Trophoblast cell (in vitro differentiated cells and primary cell): Measurements from ENCODE around the gene BCL2L12.

Experiments used
- DNase-seq, 2 donors: peaks; one replicate each; pipeline ENCODE4 v3.0.0-alpha.2; 2016
- H2AFZ ChIP-seq: 2 replicates; pipeline ENCODE4 v1.6.1; 2013; ENCODE audit warnings: low read length, moderate library complexity, mild to moderate bottlenecking; ENCODE audit not compliant: insufficient read depth, poor library complexity
- H2AK5ac ChIP-seq: 2 replicates; pipeline ENCODE4 v1.6.1; 2013; ENCODE audit warnings: mild to moderate bottlenecking, low read length
- H2BK120ac ChIP-seq: 2 replicates; pipeline ENCODE4 v1.6.1; 2013; ENCODE audit warnings: low read length, mild to moderate bottlenecking, moderate library complexity; ENCODE audit not compliant: insufficient read depth, poor library complexity
- H2BK12ac ChIP-seq: 2 replicates; pipeline ENCODE4 v1.6.1; 2013; ENCODE audit warnings: mild to moderate bottlenecking, low read length, moderate library complexity
- H2BK5ac ChIP-seq: 2 replicates; pipeline ENCODE4 v1.6.1; 2013; ENCODE audit warnings: low read length, low read depth, moderate library complexity, mild to moderate bottlenecking; ENCODE audit not compliant: poor library complexity
- H3K14ac ChIP-seq: 2 replicates; pipeline ENCODE4 v1.6.1; 2013; ENCODE audit warnings: mild to moderate bottlenecking, low read length
- H3K18ac ChIP-seq: 2 replicates; pipeline ENCODE4 v1.6.1; 2013; ENCODE audit warnings: mild to moderate bottlenecking, low read length
- H3K23ac ChIP-seq: 2 replicates; pipeline ENCODE4 v1.6.1; 2013; ENCODE audit warnings: low read length
- H3K27ac ChIP-seq: 2 replicates; pipeline ENCODE4 v1.5.1; 2013; ENCODE audit warnings: low read depth, mild to moderate bottlenecking, inconsistent platforms, low read length, moderate library complexity
- H3K27me3 ChIP-seq: 2 replicates; pipeline ENCODE4 v1.6.1; 2013; ENCODE audit warnings: inconsistent platforms, mild to moderate bottlenecking, low read length, moderate library complexity; ENCODE audit not compliant: insufficient read depth
- H3K36me3 ChIP-seq, 2 experiments: 1 replicate in 1 of 2; 2 replicates in 1 of 2; pipeline ENCODE4 v1.6.1; 2013; ENCODE audit warnings: low read length in 2 of 2, mild to moderate bottlenecking in 2 of 2, moderate library complexity in 1 of 2; ENCODE audit not compliant: insufficient read depth in 2 of 2, control insufficient read depth in 1 of 2
- H3K4ac ChIP-seq: 2 replicates; pipeline ENCODE4 v1.6.1; 2013; ENCODE audit warnings: low read depth, mild to moderate bottlenecking, low read length, moderate library complexity
- H3K4me1 ChIP-seq, 2 experiments: 1 replicate in 1 of 2; 2 replicates in 1 of 2; pipeline ENCODE4 v1.6.1; 2013; ENCODE audit warnings: low read length in 2 of 2, mild to moderate bottlenecking in 2 of 2, moderate library complexity in 1 of 2; ENCODE audit not compliant: insufficient read depth in 2 of 2, control insufficient read depth in 1 of 2
- H3K4me2 ChIP-seq: 2 replicates; pipeline ENCODE4 v1.6.1; 2013; ENCODE audit warnings: inconsistent platforms, mild to moderate bottlenecking, low read length, moderate library complexity
- H3K4me3 ChIP-seq: 2 replicates; pipeline ENCODE4 v1.5.1; 2013; ENCODE audit warnings: mild to moderate bottlenecking, low read depth, low read length, inconsistent platforms
- H3K79me1 ChIP-seq: one replicate; pipeline ENCODE4 v1.6.1; 2013; ENCODE audit warnings: low read length
- H3K79me2 ChIP-seq: 2 replicates; pipeline ENCODE4 v1.6.1; 2013; ENCODE audit warnings: low read length, mild to moderate bottlenecking; ENCODE audit not compliant: control insufficient read depth, insufficient read depth, poor library complexity
- H3K9ac ChIP-seq: 2 replicates; pipeline ENCODE4 v1.6.1; 2013; ENCODE audit warnings: mild to moderate bottlenecking, low read length
- H3K9me3 ChIP-seq: 2 replicates; pipeline ENCODE4 v1.6.1; 2013; ENCODE audit warnings: low read depth, mild to moderate bottlenecking, control low read depth, inconsistent platforms, low read length; ENCODE audit not compliant: insufficient read depth
- H4K12ac ChIP-seq: 2 replicates; pipeline ENCODE4 v1.6.1; 2013; ENCODE audit warnings: low read depth, mild to moderate bottlenecking, low read length, moderate library complexity
- H4K8ac ChIP-seq: 2 replicates; pipeline ENCODE4 v1.6.1; 2013; ENCODE audit warnings: low read depth, mild to moderate bottlenecking, low read length, moderate library complexity
- H4K91ac ChIP-seq: one replicate; pipeline ENCODE4 v1.6.1; 2013; ENCODE audit warnings: low read depth, mild to moderate bottlenecking, low read length, moderate library complexity
- WGBS: extraction: QIAGEN DNeasy Blood & Tissue Kit; methylation state at CpG from one replicate; pipeline ENCODE4 v1.1.7; 2013; ENCODE audit warnings: missing lambda C conversion rate; ENCODE audit not compliant: insufficient read length, insufficient coverage; ENCODE audit errors: extremely low coverage; 5-methylcytosine and 5-hydroxymethylcytosine counted together

BCL2L12 gene

DNA sequence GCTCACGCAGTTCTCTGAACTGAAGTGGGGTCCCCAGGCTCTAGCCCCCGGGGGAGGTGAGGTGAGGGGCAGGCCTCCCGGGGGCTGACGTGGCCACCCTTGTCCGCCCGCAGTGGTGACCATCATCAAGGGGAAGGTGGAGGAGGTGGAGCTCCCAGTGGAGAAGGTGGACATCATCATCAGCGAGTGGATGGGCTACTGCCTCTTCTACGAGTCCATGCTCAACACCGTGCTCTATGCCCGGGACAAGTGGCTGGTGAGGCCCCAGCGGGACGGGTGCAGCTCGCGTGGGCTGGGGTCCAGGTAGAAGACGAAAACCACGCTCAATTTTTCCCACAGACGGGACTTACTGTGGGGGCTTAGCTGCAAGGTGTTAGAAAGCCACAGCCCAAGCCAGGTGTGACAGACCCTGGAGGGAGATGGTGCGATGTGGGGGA is 18.1 kb downstream of the BCL2L12 start:
- no peak overlapping the region for H3K14ac ChIP-seq

DNA sequence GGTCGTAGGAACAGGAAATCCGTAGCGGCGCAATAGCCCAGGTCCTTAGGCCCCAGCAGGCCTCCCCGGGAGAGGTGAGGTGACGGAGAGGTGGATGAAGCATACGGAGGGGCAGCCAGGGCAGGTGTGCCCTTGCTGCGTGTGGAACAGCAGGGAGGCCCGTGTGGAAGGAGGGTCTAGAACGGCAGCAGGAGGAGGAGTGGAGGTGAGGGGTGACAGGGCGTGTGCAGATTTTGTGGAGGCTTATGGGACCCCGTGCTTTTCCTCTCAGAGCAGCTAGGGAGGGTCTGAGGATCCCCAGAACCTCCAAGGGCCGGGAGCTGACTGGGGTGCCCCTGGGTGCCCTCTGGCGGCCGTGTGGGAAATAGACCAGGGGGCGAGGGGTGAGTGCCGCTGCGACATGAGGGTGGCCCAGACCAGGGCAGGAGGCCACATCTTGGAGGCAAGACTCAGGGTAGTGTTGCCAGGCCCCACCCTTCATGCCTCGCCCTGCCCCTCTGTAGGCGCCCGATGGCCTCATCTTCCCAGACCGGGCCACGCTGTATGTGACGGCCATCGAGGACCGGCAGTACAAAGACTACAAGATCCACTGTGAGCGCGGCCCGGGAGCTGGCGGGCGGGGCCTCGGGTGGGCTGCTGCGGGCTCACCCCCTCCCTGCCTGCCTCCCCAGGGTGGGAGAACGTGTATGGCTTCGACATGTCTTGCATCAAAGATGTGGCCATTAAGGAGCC is 18.7 kb downstream of the BCL2L12 start:
- no peaks in the 10 kb centered on the region for H3K27me3 ChIP-seq
- H3K79me1 ChIP-seq, result no peaks in the 10 kb centered on the region
- H2AFZ ChIP-seq, result no peak overlapping the region
- no peak overlapping the region for H2BK12ac ChIP-seq
- H3K4ac ChIP-seq, result no peak overlapping the region
- DNase-seq, result no peak
- peaks cover 7% of the 10 kb centered on the region for H3K79me2 ChIP-seq
- no peak overlapping the region for H3K27ac ChIP-seq
- no peak overlapping the region for H2BK120ac ChIP-seq
- H2BK5ac ChIP-seq, result no peak overlapping the region
- H3K4me2 ChIP-seq, result no peak overlapping the region
- no peak overlapping the region for H4K8ac ChIP-seq
- H3K9me3 ChIP-seq, result peaks cover 2% of the 10 kb centered on the region
- no peak overlapping the region for H3K23ac ChIP-seq
- H3K18ac ChIP-seq, result peak overlapping the region; percentile 44
- no peak overlapping the region for H3K4me3 ChIP-seq
- H4K12ac ChIP-seq, result no peak overlapping the region
- H3K4me1 ChIP-seq, result peaks cover 5 to 9% of the 10 kb centered on the region in 2 experiments
- H2AK5ac ChIP-seq, result no peak overlapping the region
- WGBS, result no CpG with 5 or more reads among the region's 35 CpGs
- no peak overlapping the region for H4K91ac ChIP-seq
- peaks cover 72% of the 10 kb centered on the region in 2 experiments for H3K36me3 ChIP-seq
- H3K9ac ChIP-seq, result no peak overlapping the region
- H3K14ac ChIP-seq, result no peak overlapping the region

More for the DNA sequence above, 18.1 kb downstream of the BCL2L12 start:
- Histone ChIP-seq H3K4me2 (no peak overlapping the region), H3K27me3 (no peaks in the 10 kb centered on the region), H2BK5ac (no peak overlapping the region), H4K8ac (no peak overlapping the region), H2AK5ac (no peak overlapping the region), H3K9me3 (peaks cover 2% of the 10 kb centered on the region), H3K79me2 (peaks cover 12% of the 10 kb centered on the region), H2BK12ac (no peak overlapping the region), H3K4ac (no peak overlapping the region), H3K79me1 (no peaks in the 10 kb centered on the region), H4K12ac (no peak overlapping the region), H3K27ac (no peak overlapping the region), H3K23ac (no peak overlapping the region), H3K9ac (no peak overlapping the region), H4K91ac (no peak overlapping the region), H3K4me1 (peaks cover 5 to 10% of the 10 kb centered on the region in 2 experiments), H2AFZ (no peak overlapping the region), H3K36me3 (peaks cover 68 to 71% of the 10 kb centered on the region in 2 experiments), H3K18ac (no peak overlapping the region), H3K4me3 (no peak overlapping the region), H2BK120ac (no peak overlapping the region)
- no peak for DNase-seq
- WGBS, result no CpG with 5 or more reads among the region's 18 CpGs

DNA sequence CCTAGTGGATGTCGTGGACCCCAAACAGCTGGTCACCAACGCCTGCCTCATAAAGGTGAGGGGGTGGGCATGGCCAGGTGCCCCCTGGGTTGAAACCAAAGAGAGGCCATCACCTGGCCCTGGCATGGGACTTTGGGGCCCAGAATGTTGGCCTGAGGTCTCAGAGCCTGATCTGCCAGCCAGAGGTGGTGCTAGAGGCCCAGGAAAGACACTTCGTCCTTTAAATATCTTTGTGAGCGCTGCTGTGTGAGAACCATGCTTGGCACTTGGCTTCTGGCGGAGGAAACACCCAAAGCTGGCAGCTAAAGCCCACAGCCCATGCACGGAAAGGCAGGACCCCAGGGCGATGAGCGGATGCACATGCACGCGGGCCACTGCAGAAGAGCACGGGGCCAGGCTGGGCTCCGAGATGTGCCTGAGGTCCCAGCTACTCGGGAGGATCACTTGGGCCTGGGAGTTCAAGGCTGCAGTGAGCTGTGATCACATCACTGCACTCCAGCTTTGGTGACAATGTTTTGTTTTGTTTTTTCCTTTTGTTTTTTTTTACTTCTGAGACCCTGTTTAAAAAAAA is 19.3 kb downstream of the BCL2L12 start:
- Histone ChIP-seq H3K27me3 (no peaks in the 10 kb centered on the region), H3K14ac (no peak overlapping the region), H3K18ac (no peak overlapping the region), H3K4ac (no peak overlapping the region), H3K4me1 (peaks cover 10 to 13% of the 10 kb centered on the region in 2 experiments), H4K8ac (no peak overlapping the region), H3K79me1 (peaks cover 2% of the 10 kb centered on the region), H3K23ac (no peak overlapping the region), H2BK5ac (no peak overlapping the region), H2AK5ac (no peak overlapping the region), H4K12ac (no peak overlapping the region), H3K4me2 (no peak overlapping the region), H2BK12ac (no peak overlapping the region), H3K9me3 (peaks cover 2% of the 10 kb centered on the region), H3K36me3 (peaks cover 72% of the 10 kb centered on the region in 2 experiments), H3K9ac (no peak overlapping the region), H3K4me3 (no peak overlapping the region), H4K91ac (no peak overlapping the region), H2AFZ (no peak overlapping the region), H3K79me2 (peaks cover under 1% of the 10 kb centered on the region), H3K27ac (no peak overlapping the region), H2BK120ac (no peak overlapping the region)
- no peak for DNase-seq
- no CpG with 5 or more reads among the region's 13 CpGs for WGBS

DNA sequence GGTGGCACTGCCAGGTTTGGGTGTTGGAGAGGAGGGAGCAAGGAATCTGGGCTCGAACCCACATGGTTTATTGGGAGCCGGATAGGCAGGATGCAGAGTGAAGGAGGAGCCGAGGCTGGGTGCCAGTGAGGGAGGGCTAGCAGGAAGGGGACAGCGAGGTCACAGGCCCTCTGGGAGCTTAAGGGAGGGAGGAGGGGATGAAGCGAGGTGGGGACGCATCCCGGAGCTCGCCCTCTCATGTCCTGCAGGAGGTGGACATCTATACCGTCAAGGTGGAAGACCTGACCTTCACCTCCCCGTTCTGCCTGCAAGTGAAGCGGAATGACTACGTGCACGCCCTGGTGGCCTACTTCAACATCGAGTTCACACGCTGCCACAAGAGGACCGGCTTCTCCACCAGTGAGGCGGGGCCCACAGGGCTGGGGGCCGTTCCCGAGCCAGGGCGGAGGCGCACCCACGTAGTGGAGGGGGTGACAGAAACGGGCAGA is 20.2 kb downstream of the BCL2L12 start:
- Histone ChIP-seq H4K8ac (no peak overlapping the region), H3K9me3 (peaks cover 2% of the 10 kb centered on the region), H3K27ac (no peak overlapping the region), H2AFZ (no peak overlapping the region), H3K23ac (no peak overlapping the region), H2BK120ac (no peak overlapping the region), H3K79me2 (no peaks in the 10 kb centered on the region), H3K79me1 (peaks cover 3% of the 10 kb centered on the region), H3K18ac (no peak overlapping the region), H3K9ac (no peak overlapping the region), H4K91ac (no peak overlapping the region), H3K4me2 (no peak overlapping the region), H3K27me3 (no peaks in the 10 kb centered on the region), H3K36me3 (peaks cover 69 to 70% of the 10 kb centered on the region in 2 experiments), H3K14ac (no peak overlapping the region), H3K4me1 (peaks cover 8 to 14% of the 10 kb centered on the region in 2 experiments), H3K4ac (no peak overlapping the region), H2AK5ac (no peak overlapping the region), H2BK12ac (no peak overlapping the region), H3K4me3 (no peak overlapping the region), H4K12ac (no peak overlapping the region), H2BK5ac (no peak overlapping the region)
- DNase-seq, result no peak
- WGBS, result no CpG with 5 or more reads among the region's 23 CpGs
